GM10248 (cell line): ENCODE measurements around the gene RAG2.
A peak's percentile ranks its signal among the peaks of the same experiment; 100 is the strongest.

Source experiments
- CTCF ChIA-PET: fragments of 300-600 bp; sonication (Branson Sonifier 250); formaldehyde crosslinking; extraction: SDS; loops from one replicate; lab custom pipeline; 2021; ENCODE audit warnings: antibody characterized with exemption; lab: Yijun Ruan, JAX
- POLR2A ChIA-PET: fragments of 350-650 bp; sonication (Branson Sonifier 250); formaldehyde crosslinking; extraction: SDS; loops from one replicate; lab custom pipeline; 2020; ENCODE audit warnings: antibody characterized with exemption; lab: Yijun Ruan, JAX
- DNase-seq: peaks from one replicate; pipeline ENCODE4 v3.0.0; 2012; ENCODE audit errors: extremely low spot score
- CTCF ChIP-seq: IDR thresholded peaks from 2 replicates; pipeline ENCODE4 v1.5.1; 2012; ENCODE audit warnings: mild to moderate bottlenecking, low read depth; ENCODE audit errors: extremely low read depth, missing control alignments, control extremely low read depth

RAG2 gene

DNA sequence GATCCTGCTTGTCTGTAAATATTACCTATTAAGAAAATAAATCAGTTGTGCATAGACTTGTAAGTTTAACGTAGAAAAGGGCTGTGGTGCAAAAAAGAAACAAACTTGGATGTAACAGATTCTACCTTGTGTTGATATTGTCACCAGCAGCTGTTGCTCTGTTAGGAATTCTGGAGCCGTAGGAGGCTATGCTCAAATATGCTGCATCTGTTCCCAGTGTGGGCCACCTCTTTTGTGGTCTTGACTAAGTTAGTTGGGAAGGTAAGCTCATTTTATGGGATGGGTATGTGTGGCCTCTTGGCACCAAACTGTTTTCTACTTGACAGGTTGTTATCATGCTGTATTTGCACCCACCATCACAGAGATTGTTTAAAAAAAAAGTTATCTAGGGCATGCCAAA lies 29.4 kb upstream of the RAG2 start:
- ChIA-PET POLR2A (no interaction called here), CTCF (interaction anchor here (1.1 to 1.7 kb wide), 5 partner anchors 9 to 120 kb away, joined by 3 to 8 read pairs (median 7); no protein-coding TSS in a partner anchor)

DNA sequence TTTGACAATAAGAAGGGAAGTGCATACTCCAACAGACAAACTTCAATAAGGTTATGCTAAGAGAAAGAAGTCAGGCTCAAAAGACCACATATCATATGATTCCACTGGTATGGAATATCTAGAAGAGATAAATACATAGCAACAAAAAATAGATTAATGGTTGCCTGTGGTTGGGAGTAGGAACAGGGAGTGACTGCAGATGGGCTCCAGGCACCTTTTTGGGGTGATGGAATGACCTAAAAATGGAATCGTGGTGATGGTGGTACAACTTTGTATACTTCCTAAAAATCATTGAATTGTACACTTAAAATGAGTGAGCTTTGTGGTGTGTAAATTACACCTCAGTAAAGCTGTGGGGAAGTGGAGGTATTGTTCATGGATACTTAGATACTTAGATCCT lies 29.0 kb upstream of the RAG2 start:
- TF ChIP-seq CTCF = no peak
- ChIA-PET POLR2A (no interaction called here), CTCF (interaction anchor here (1.1 to 1.6 kb wide), 3 partner anchors 34 to 120 kb away, joined by 3 to 8 read pairs (median 3); no protein-coding TSS in a partner anchor)
- DNase-seq = no peak

More for the DNA sequence above, 29.4 kb upstream of the RAG2 start:
- no peak for DNase-seq
- no peak for TF ChIP-seq CTCF

- ChIA-PET CTCF (interaction anchor here (0.7 to 1.2 kb wide), 3 partner anchors 15 to 331 kb away, joined by 3 to 4 read pairs (median 3); no protein-coding TSS in a partner anchor), POLR2A (no interaction called here)
- no peak for TF ChIP-seq CTCF
- DNase-seq = no peak
Measured at GRCh38 chr11:36623494-36623893, 25.5 kb upstream of the RAG2 start.

DNA sequence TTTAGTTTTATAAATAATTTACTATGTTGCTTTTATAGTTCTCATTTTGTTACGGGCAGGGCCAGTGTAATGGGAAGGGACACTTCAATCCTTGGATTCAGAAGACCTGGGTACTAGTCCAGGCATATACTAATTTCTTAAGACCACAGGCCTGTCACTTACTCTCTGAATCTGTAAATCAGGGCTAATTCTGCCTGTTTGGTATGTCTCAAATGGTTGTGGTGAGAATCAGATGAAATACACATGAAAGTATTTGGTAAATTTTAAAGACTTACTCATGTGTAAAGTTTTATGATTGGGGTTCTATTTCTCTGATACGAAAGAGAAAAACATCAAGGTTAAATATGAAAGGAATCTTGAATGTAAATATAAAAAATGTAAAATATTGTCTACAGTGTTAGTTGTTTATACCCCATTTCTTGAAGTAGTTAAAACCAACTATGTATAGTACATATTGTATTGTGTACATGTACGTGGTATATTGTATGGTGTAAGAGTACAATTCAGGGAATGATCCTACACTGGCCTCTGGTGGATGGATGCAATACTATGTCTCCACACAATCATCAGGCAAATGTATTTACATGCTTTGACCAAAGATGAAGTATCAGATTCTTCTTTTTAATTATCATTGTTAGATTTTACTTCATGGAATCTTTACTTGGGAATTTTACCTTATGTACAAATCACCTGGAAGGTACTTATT lies 24.5 kb upstream of the RAG2 start:
- no peak for DNase-seq
- TF ChIP-seq CTCF = peak; percentile 43
- ChIA-PET POLR2A (no interaction called here), CTCF (interaction anchor here (0.7 to 1.2 kb wide), 3 partner anchors 14 to 330 kb away, joined by 3 to 4 read pairs (median 3); no protein-coding TSS in a partner anchor)

DNA sequence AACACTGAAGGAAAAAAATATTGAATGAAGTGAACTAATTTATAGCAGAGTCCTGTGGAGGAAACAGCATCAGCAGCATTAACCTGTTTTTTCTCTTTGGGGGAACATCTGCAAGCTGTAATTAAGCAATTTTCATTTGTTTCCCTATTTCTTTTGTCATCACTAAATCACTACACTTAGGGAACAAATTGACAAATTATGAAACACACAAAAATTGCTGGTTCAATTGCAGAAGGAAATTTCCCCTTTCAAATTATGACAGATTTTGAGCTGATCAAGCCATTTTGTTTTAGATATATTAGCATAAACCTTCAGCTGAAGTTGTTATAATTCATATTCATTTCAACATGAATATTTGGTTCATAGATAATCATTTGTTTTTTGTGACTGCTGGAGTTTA lies 22.2 kb upstream of the RAG2 start:
- CTCF ChIA-PET = interaction anchor here (0.9 to 1.6 kb wide), 2 partner anchors 9 to 52 kb away, joined by 3 read pairs; no protein-coding TSS in a partner anchor
- DNase-seq = no peak
- POLR2A ChIA-PET = no interaction called here
- TF ChIP-seq CTCF = no peak

- DNase-seq = no peak
- ChIA-PET POLR2A (no interaction called here), CTCF (interaction anchor here (0.9 to 4.0 kb wide), 8 partner anchors 9 to 327 kb away, joined by 3 to 25 read pairs (median 4); no protein-coding TSS in a partner anchor)
- no peak for TF ChIP-seq CTCF
Measured at GRCh38 chr11:36619502-36619901, 21.5 kb upstream of the RAG2 start.
